GM12892 (cell line): ENCODE measurements around the gene CEP350.
A peak's percentile ranks its signal among the peaks of the same experiment; 100 is the strongest.

Source experiments
- DNase-seq: peaks from one replicate; pipeline ENCODE4 v3.0.0; 2011; ENCODE audit not compliant: insufficient read length
- FAIRE-seq: peaks from 2 replicates; lab custom pipeline; 2011; peaks lifted over from hg19 to GRCh38; lab: Jason Lieb, UNC
- POLR2A ChIP-seq: IDR thresholded peaks from 2 replicates; pipeline ENCODE4 v1.6.1; 2011; ENCODE audit warnings: low read depth, low read length, control low read depth
- POLR2AphosphoS5 ChIP-seq: IDR thresholded peaks from 2 replicates; pipeline ENCODE4 v1.6.1; 2011; ENCODE audit warnings: low read depth, low read length, control low read depth
- TAF1 ChIP-seq: IDR thresholded peaks from 2 replicates; pipeline ENCODE4 v1.6.1; 2011; ENCODE audit warnings: low read depth, mild to moderate bottlenecking, control low read depth, low read length, borderline replicate concordance

The CEP350 gene

GRCh38 chr1:180143359-180143758, 188.7 kb downstream of the CEP350 start:
- TF ChIP-seq POLR2AphosphoS5 (no peak), POLR2A (no peak), TAF1 (no peak)
- DNase-seq (no peak), FAIRE-seq (no peak)

- TF ChIP-seq TAF1 (no peak), POLR2A (no peak), POLR2AphosphoS5 (no peak)
- DNase-seq (no peak), FAIRE-seq (no peak)
Measured at GRCh38 chr1:180144659-180145357, 190.2 kb downstream of the CEP350 start.

GRCh38 chr1:180145446-180145845, 190.8 kb downstream of the CEP350 start:
- TF ChIP-seq POLR2AphosphoS5 (no peak), TAF1 (no peak), POLR2A (no peak)
- DNase-seq (no peak), FAIRE-seq (no peak)

- FAIRE-seq (no peak), DNase-seq (no peak)
- no peak for TF ChIP-seq POLR2A
- TF ChIP-seq POLR2AphosphoS5 = no peak
- no peak for TF ChIP-seq TAF1
Measured at GRCh38 chr1:180150982-180151381, 196.4 kb downstream of the CEP350 start.

GRCh38 chr1:180151508-180151907, 196.9 kb downstream of the CEP350 start:
- DNase-seq (no peak), FAIRE-seq (no peak)
- no peak for TF ChIP-seq POLR2AphosphoS5
- no peak for TF ChIP-seq TAF1
- TF ChIP-seq POLR2A = no peak

- TF ChIP-seq POLR2AphosphoS5 = no peak
- TF ChIP-seq TAF1 = no peak
- TF ChIP-seq POLR2A = no peak
- FAIRE-seq = no peak
- DNase-seq = no peak
Measured at GRCh38 chr1:180152588-180152987, 198.0 kb downstream of the CEP350 start.

- no peak for TF ChIP-seq TAF1
- no peak for TF ChIP-seq POLR2AphosphoS5
- no peak for TF ChIP-seq POLR2A
- DNase-seq (no peak), FAIRE-seq (no peak)
Measured at GRCh38 chr1:180153032-180153431, 198.4 kb downstream of the CEP350 start.

- TF ChIP-seq POLR2A (no peak), POLR2AphosphoS5 (no peak), TAF1 (no peak)
- DNase-seq (no peak), FAIRE-seq (no peak)
Measured at GRCh38 chr1:180154003-180154324, 199.4 kb downstream of the CEP350 start.

- peak; percentile 96 for DNase-seq
- FAIRE-seq = peak; percentile 36
- TF ChIP-seq POLR2A = peak; percentile 90
- TF ChIP-seq TAF1 = peak; percentile 62; the same call in 1 of the 2 replicates
- TF ChIP-seq POLR2AphosphoS5 = peak; percentile 72
Measured at GRCh38 chr1:180154325-180155181, 199.9 kb downstream of the CEP350 start, which contains the start of gene QSOX1. Gene QSOX1 (plus strand): TSS chr1:180154869. CDS start chr1:180154908, 39 bp downstream.

- DNase-seq (no peak), FAIRE-seq (no peak)
- TF ChIP-seq POLR2AphosphoS5 (no peak), POLR2A (no peak), TAF1 (no peak)
Measured at GRCh38 chr1:180155182-180155682, 200.6 kb downstream of the CEP350 start.

- FAIRE-seq (no peak), DNase-seq (no peak)
- TF ChIP-seq POLR2AphosphoS5 = no peak
- no peak for TF ChIP-seq POLR2A
- TF ChIP-seq TAF1 = no peak
Measured at GRCh38 chr1:180156201-180156600, 201.6 kb downstream of the CEP350 start.
